ENCODE data around the gene KIAA0513.

Gene KIAA0513

DNA sequence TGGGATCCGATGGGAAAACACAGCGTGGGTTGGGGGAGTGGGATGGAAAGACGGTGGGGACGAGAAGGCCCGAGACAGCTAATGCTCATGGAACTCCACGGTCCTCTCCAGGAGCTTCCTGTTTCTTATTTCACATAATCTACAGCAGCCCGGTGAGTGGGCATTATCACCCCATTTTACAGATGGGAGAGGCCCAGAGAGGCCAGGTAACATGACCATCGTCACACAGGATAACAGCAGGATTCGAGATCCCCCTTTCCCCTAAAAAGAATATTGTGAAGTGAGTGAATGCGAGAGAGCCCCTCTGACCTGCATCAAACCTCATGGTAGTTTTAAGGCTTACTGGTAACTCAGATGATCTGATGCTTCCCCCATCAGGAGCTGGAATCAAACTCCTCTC lies 72.7 kb downstream of the KIAA0513 start:
- H4K20me1 ChIP-seq (ENCODE audit: insufficient read depth, low read length) = no peaks in the 10 kb centered on the region
- H3K9me2 ChIP-seq (ENCODE audit: low read depth, low read length) = no peaks in the 10 kb centered on the region
- no peak overlapping the region for H3K4me3 ChIP-seq (ENCODE audit: low read depth, low read length, poor library complexity, severe bottlenecking)
- TF ChIP-seq, protein P1, sequence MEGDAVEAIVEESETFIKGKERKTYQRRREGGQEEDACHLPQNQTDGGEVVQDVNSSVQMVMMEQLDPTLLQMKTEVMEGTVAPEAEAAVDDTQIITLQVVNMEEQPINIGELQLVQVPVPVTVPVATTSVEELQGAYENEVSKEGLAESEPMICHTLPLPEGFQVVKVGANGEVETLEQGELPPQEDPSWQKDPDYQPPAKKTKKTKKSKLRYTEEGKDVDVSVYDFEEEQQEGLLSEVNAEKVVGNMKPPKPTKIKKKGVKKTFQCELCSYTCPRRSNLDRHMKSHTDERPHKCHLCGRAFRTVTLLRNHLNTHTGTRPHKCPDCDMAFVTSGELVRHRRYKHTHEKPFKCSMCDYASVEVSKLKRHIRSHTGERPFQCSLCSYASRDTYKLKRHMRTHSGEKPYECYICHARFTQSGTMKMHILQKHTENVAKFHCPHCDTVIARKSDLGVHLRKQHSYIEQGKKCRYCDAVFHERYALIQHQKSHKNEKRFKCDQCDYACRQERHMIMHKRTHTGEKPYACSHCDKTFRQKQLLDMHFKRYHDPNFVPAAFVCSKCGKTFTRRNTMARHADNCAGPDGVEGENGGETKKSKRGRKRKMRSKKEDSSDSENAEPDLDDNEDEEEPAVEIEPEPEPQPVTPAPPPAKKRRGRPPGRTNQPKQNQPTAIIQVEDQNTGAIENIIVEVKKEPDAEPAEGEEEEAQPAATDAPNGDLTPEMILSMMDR (IDR thresholded peaks at IDR 0.05; ENCODE audit: low read length) = no peak
- TF ChIP-seq EZH2 (IDR thresholded peaks at IDR 0.05; ENCODE audit: borderline replicate concordance, low read length) = no peak
- 0 out of 2 replicates have a peak, but pooled peaks cover 3% of the 10 kb centered on the region for H3K27me3 ChIP-seq (ENCODE audit: insufficient read depth, low read length)
- H3K9me3 ChIP-seq (ENCODE audit: low read length) = no peaks in the 10 kb centered on the region
- H3K27ac ChIP-seq (ENCODE audit: low read depth, low read length, poor library complexity, severe bottlenecking) = no peak overlapping the region
- H3K79me2 ChIP-seq (ENCODE audit: insufficient read depth, low read length) = no peaks in the 10 kb centered on the region
- no peak overlapping the region for H3K9ac ChIP-seq (ENCODE audit: low read length)
- H3K4me1 ChIP-seq (ENCODE audit: insufficient read depth, low read length, severe bottlenecking) = no peaks in the 10 kb centered on the region
- no peaks in the 10 kb centered on the region for H3K36me3 ChIP-seq (ENCODE audit: insufficient read depth, low read length)
- no peak overlapping the region for H3K4me2 ChIP-seq (ENCODE audit: low read length)
- H2AFZ ChIP-seq (ENCODE audit: low read length) = no peak overlapping the region
- no peaks in the 10 kb centered on the region for H3F3A ChIP-seq (ENCODE audit: insufficient read depth, low read length)

DNA sequence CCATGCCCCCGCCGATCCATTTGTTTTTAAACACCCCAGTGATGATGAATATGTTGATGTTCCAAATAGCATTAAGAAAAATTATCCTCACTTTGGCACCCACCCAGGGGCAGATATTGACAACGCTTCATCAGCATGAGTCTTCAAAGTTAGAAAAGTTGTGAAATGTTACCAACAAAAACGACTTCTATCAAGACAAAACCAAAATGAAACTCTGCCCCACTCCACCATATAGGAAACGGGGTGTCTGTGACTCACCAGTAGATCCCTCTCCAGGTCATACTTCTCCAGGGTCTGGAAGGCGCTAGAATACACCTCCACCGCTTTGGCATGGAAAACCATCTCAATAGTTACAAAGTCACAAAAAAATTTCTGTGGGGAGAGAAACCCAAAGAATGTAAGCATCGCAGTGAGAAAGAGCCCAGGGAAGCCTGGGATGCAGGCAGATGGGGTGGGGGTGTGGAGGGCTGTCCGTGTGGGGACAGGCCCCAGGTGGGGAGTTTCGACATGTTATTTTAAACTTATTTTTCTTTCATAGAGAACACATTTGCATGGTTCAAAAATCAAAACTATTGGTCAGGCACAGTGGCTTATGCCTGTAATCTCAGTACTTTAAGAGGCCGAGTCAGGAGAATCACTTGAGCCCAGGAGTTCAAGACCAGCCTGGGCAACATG lies 74.5 kb downstream of the KIAA0513 start:
- Histone ChIP-seq H3F3A (ENCODE audit: insufficient read depth, low read length) (no peaks in the 10 kb centered on the region), H2AFZ (ENCODE audit: low read length) (no peak overlapping the region), H3K27ac (ENCODE audit: low read depth, low read length, poor library complexity, severe bottlenecking) (no peak overlapping the region), H3K79me2 (ENCODE audit: insufficient read depth, low read length) (no peaks in the 10 kb centered on the region), H3K4me2 (ENCODE audit: low read length) (no peak overlapping the region), H4K20me1 (ENCODE audit: insufficient read depth, low read length) (no peaks in the 10 kb centered on the region), H3K9ac (ENCODE audit: low read length) (no peak overlapping the region), H3K4me1 (ENCODE audit: insufficient read depth, low read length, severe bottlenecking) (no peaks in the 10 kb centered on the region), H3K9me2 (ENCODE audit: low read depth, low read length) (no peaks in the 10 kb centered on the region), H3K27me3 (ENCODE audit: insufficient read depth, low read length) (no peaks in the 10 kb centered on the region), H3K36me3 (ENCODE audit: insufficient read depth, low read length) (no peaks in the 10 kb centered on the region), H3K4me3 (ENCODE audit: low read depth, low read length, poor library complexity, severe bottlenecking) (no peak overlapping the region), H3K9me3 (ENCODE audit: low read length) (no peaks in the 10 kb centered on the region)
- TF ChIP-seq, protein P1 (IDR thresholded peaks at IDR 0.05; ENCODE audit: low read length) = no peak
- TF ChIP-seq EZH2 (IDR thresholded peaks at IDR 0.05; ENCODE audit: borderline replicate concordance, low read length) = no peak

DNA sequence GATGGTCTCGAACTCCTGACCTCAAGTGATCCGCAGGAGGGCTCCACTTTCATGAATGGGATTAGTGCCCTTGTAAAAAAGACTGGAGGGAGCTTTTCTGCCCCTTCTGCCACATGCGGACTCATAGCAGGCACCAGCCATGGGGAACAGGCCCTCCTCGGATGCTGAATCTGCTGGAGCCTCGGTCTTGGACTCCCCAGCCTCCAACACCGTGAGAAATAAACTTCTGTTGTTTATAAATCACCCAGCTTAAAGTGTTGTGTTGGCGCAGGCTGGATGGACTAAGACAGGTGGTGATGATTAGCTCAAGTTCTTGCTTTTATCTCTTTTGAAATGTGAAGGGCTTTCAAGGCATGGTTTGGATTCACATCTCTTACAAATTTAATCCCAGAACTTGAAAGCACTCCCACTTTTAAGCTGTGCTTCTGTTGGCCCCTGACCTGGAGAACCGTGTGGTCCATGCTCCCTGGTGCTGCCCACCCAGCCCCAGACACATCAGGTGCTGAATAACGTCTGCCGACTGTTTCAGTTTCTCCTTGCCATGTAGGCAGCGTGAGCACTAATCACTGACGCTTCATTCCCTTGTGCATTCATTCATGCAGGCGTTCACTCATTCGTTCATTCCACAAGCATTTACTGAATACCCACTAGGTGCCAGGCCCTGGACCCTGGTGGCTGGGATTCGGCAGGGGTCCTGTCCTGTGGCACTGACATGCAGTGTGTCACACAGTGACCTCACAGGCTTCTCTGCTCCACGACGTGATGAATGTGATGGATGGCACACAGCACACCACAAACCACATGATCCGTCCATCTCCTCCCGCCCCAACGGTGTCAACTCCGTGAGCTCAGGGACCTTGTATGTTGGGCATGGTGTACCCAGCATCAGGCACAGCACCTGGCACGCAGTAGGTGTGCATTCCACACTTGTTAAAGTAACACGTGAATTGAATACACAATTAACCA lies 75.8 kb downstream of the KIAA0513 start:
- Histone ChIP-seq H3F3A (ENCODE audit: insufficient read depth, low read length) (no peaks in the 10 kb centered on the region), H3K4me2 (ENCODE audit: low read length) (no peak overlapping the region), H3K4me1 (ENCODE audit: insufficient read depth, low read length, severe bottlenecking) (no peaks in the 10 kb centered on the region), H3K79me2 (ENCODE audit: insufficient read depth, low read length) (no peaks in the 10 kb centered on the region), H3K27ac (ENCODE audit: low read depth, low read length, poor library complexity, severe bottlenecking) (no peak overlapping the region), H3K9ac (ENCODE audit: low read length) (no peak overlapping the region), H2AFZ (ENCODE audit: low read length) (no peak overlapping the region), H3K9me3 (ENCODE audit: low read length) (no peaks in the 10 kb centered on the region), H4K20me1 (ENCODE audit: insufficient read depth, low read length) (no peaks in the 10 kb centered on the region), H3K27me3 (ENCODE audit: insufficient read depth, low read length) (no peaks in the 10 kb centered on the region), H3K36me3 (ENCODE audit: insufficient read depth, low read length) (no peaks in the 10 kb centered on the region), H3K4me3 (ENCODE audit: low read depth, low read length, poor library complexity, severe bottlenecking) (no peak overlapping the region), H3K9me2 (ENCODE audit: low read depth, low read length) (no peaks in the 10 kb centered on the region)
- TF ChIP-seq, protein P1 (IDR thresholded peaks at IDR 0.05; ENCODE audit: low read length) = no peak
- no peak for TF ChIP-seq EZH2 (IDR thresholded peaks at IDR 0.05; ENCODE audit: borderline replicate concordance, low read length)

All from OCI-LY1 (cell line).